Umbilical cord (tissue), 2 donors: ENCODE measurements around the gene C2orf81. TPM values are rescaled to one million over a fixed set of nuclear protein-coding genes. Genes with fewer than 3 reads are reported as not detected.
A peak's percentile ranks its signal among the peaks of the same experiment; 100 is the strongest.
"Not testable (repeated sequence)": the region's sequence is repeated elsewhere in the genome, so short reads cannot be mapped to it uniquely, and the experiment has no call there.

Experiments
- DNase-seq: peaks from one replicate; pipeline ENCODE4 v3.0.0-alpha.2; 2015; ENCODE audit warnings: low spot score
- total RNA-seq: library from RNA; depleted of rRNA; stranded (reverse); fragments of >200 nt; gene quantifications from one replicate; pipeline ENCODE4 v1.2.3, GENCODE V29; 2014; ENCODE audit warnings: low replicate concordance; ENCODE audit not compliant: insufficient read depth

Gene C2orf81
- total RNA-seq, 1 donor from 2014 or later: 1.4 TPM

GRCh38 chr2:74442483-74443297 lies 21.3 kb upstream of the C2orf81 start:
- not testable (repeated sequence) for DNase-seq

DNA sequence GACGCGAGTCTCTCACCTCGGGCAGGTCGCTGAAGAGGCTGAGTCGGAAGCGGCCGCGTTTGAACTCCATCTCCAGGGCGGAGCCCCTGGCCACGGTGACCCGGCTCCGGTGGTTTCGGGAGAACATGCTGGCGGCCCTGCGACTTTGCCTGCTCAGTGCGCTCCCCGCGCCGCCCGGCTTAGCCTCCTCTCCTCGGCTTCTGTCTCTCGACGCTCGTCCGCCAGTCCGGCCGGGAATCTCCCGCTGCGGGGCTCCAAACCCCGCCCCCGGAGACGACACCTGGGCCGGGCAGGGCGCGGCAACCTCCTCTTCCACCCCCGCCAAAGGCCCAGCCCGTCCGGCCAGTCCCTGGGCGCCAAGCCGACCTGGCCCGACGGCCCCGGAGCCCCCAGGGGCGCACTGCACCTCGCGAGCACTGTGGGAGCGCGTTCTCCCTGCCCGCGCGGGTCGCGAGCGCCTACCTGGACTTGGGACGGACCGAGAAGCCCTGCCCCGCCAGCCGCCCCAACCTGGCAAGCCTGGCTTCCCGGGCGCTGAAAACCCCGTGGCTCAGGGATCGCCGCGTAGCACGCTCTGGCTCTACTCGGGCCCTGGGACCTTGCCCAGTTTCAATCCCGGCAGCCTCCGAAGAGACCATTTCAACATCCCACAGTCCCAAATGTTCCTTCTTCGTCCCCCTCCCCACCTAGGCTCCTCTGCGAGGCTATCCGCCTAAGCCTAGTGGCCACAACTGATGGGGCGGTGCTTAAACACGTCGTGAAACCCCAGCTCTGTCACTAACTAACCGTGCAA lies 20.5 kb upstream of the C2orf81 start, which contains the start of gene RTKN:
Gene RTKN (minus strand): TSS at position 248 of the 793 bp plus-strand sequence. CDS start 121 bp downstream, at position 127.
- peak; percentile 25 for DNase-seq

DNA sequence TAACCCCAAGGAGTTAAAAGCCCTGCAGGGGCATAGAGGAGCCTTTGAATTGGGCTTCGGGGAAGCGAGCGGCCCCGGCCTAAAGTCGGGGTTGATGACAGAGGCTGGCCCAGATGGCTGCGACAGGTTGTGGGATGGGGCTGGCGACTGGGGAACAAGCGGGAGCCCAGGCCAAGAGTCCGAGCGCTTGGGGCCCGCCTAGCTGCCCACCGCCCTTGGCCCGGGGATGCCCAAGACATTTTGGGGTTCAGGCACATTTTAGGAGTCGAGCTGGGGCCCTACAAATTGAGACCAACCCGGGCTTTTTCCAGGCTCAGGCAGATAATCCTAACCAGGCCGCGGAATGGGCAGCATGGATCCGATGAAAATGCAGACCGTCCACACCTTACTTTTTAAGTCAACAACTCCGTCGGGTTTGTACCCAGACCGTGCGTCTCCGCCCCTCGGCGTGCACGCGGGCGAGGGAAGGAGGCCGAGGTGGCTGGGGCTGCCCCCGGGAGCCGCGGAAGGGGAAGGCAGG lies 19.8 kb upstream of the C2orf81 start:
- DNase-seq: no peak

- peak; percentile 97 for DNase-seq
Observed at GRCh38 chr2:74440378-74441169, 19.2 kb upstream of the C2orf81 start.

DNA sequence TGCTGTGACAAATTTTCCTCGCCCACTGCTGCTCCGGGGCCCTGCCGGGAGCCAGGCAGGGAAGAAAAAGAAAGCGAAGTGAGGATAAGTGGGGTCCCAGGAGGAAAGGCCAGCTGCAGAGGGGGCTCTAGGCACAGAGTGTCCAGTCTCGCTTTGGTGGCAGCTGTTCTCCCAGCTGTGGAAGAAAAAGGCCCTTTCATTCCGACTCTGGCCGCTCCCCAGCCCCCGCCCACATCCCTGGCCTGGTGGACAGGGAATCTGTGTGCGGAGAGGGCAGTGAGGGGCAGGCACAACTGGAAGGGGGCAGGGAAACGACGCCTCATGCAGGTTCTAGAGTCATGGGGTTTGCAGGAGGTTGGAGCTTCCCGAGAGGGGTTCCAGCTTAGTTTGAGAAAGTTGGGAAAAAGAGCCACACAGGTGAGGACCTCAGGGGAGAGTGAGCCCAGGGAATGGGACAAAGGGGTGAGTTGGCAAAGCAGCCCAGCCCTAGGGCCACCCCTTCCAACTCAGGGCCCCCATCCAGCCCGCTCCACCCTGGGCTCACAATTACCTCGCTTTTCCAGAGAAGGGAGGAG lies 18.5 kb upstream of the C2orf81 start:
- peak; percentile 89 for DNase-seq

GRCh38 chr2:74439373-74439772 lies 18.0 kb upstream of the C2orf81 start:
- DNase-seq: no peak

DNA sequence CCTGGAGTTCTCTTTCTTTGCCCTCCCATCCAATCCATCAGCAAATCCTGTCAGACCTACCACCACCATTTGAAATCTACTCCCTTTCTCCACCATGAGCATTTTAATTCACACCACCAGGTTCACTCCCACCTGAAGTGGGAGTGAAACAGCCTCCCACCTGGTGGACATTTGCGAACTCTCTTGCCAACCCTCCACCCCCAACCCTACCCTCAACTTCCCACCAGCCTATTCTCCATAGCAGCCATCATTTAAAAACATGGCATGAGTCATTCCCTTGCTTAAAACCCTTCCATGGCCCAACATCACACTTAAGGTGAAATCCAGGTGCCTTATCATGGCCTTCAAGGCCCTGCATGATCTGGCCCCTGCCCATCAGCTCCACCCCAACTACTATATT lies 16.8 kb upstream of the C2orf81 start:
- no peak for DNase-seq

- DNase-seq: no peak
Observed at GRCh38 chr2:74436848-74437695, 15.7 kb upstream of the C2orf81 start.

GRCh38 chr2:74436111-74436805 lies 14.8 kb upstream of the C2orf81 start:
- DNase-seq: no peak

DNA sequence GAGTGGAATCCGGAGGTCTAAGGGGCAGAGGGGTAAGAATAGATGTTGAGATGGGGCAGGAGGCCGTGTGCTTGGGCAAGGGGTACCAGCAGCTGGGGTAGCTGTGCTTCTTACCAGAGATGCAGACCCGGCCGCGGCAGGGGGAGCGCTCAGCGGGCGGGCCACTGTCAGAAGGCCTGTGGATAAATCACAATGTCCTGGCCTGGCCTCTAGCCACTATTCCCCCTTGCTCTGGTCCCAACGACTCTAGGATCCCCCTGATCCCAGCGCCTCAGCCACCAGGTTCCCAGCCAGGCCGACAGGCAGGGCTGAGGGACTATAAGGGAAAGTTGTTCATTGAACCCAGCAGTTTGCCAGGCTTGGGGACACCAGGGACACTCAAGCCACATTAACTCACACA lies 9.1 kb upstream of the C2orf81 start:
- no peak for DNase-seq

DNA sequence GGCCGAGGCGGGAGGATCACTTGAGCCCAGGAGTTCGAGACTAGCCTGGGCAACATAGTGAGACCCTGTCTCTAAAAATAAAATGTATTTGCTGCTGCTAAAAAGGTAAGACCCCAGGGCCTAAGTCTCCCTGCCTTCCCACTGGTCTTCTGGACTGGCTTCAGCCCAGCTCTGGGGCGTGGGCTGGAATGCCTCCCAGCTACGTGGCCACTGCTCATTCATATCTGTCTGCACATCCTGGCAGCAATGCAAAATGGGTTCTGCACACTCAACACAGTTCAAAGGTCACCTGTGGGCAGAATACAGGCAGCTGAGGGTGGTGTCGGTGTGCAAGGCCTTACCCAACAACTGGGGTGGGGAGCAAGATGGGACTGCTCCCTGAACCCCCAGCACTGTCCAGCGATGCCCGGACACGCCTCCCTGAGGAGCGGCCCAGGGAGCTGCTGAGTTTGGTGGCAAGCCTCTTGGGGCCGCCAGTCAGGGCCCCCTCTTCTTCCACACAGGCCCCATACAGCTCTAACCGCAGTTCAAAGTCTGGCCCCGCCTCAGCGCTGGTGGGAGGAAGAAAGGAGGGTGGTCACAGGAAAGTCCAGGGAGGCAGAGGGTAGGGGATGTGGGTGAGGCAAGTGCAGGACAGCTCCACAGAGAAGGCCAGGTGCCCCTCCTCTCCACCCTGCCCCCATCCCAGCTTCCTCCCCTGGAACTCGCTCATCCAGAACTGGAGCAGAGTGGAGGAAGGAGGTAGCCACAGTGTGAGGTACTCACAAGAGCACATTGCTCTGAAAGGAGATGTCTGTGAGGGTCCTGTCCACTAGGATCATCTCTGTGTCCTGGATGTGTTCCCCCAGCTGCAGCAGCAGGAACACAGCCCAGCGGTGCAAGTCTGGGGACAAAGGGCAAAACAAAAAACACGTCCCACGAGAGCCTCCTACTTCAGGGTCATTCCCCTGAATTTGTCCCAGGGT lies 8.3 kb upstream of the C2orf81 start:
- no peak for DNase-seq

GRCh38 chr2:74428675-74429074 lies 7.3 kb upstream of the C2orf81 start:
- DNase-seq: no peak

DNA sequence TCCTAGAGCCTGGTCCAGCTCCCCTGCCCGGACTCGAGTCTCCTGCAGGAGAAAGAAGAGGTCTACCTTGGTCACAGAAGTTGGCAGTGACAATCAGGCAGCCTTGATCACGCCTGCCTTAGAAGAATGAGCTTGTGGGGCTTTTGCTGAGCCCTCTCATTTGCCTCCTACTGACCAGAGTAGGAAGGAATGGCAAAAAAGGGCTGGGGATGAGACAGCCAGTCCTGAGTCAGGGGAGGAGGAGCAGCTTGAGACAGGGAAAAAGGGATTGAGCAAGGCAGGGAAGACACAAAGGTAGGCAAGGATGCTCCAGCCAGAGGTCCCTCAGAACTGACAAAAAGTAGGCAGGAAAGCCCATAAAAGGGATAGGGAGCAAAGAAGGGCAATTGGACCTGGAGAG lies 6.1 kb upstream of the C2orf81 start:
- no peak for DNase-seq

DNA sequence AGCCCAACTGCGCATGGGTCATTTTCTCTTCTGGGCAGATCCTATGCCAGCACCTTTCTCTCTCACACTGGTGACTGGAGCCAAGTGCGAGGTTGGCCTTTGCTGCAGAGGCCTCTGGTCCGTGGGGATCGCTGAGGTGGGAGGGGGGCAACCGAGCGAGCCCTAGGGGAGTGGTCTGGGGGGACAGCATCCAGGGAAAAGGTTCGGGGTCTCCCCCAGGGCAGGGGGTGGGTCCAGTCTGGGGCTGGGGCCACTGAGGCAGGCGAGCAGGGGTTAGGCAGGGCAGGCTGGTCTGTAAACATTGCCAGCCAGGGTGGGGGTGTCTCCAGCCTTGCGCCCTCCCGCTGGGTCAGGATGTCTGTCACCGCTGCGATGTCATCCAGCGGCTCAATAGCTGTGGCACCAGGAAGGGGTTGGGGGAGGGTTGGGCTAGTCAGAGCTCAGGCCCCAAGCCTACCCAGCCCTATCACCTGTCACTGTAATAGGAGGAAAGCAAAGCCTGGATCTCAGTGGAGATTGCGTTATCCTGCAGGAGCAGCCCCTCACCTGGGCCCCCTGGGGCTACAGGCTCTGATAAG lies 4.9 kb upstream of the C2orf81 start:
- DNase-seq: no peak

DNA sequence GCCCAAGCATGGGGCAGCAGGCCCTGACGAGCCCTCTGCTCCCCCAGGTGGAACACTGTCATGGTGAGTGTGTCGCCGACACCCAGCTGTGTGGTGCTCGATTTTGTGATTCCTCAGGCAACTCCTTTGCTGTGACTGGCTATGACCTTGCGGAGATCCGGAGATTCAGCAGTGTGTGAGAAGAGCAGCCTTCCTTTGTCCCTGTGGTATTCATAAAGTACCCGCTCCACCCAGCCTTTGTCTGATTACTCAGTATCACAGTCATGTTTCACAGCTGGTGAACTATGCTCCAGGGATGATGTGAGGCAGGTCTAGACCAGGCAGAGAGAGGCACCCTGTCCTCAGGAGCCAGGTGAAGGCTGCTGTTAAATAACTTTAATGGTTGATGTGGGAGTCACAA lies 4.1 kb upstream of the C2orf81 start:
- no peak for DNase-seq

- no peak for DNase-seq
Observed at GRCh38 chr2:74424995-74425406, 3.6 kb upstream of the C2orf81 start.

DNA sequence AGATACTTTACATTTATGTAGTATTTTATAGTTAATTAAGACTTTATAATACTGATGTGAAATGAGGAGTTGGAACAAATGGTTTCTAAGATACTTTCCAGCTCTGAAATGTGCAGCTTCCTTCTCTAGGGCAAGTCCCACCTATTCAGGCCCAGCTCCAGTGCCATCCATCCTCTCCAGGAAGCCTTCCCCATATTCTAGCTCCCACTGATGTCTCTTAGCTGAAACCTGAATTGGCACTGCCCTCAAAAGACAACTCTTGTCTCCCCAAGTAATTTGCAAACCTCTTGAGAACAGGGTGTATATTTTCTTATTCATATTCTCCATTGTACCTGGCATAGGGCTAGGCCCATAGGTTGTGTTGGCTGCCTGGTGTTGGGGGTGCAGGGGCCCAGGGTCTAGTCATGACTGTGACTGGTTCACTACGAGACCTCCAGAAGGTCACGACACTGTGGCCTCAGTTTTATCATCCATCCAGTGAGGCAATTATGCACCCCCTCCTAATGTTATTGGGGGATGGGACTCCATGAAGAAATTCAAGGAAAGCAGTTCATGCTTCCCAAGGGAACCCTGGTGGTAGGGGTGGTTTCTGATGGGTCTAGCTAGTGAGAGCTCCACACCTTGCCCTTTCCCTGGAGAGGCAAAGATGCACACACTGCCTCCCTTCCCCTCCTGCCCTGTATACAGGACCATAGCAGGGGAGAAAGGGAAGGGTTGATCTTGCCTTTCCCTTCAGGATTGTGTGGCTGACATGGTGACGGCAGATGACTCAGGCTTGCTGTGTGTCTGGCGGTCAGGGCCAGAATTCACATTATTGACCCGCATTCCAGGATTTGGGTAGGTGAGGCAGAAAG lies 2.9 kb upstream of the C2orf81 start:
- DNase-seq: no peak
